ENCODE data around the gene ZNF683.

- no peak for TF ChIP-seq ATF3 (IDR thresholded peaks at IDR 0.05)
- TF ChIP-seq, protein P1, sequence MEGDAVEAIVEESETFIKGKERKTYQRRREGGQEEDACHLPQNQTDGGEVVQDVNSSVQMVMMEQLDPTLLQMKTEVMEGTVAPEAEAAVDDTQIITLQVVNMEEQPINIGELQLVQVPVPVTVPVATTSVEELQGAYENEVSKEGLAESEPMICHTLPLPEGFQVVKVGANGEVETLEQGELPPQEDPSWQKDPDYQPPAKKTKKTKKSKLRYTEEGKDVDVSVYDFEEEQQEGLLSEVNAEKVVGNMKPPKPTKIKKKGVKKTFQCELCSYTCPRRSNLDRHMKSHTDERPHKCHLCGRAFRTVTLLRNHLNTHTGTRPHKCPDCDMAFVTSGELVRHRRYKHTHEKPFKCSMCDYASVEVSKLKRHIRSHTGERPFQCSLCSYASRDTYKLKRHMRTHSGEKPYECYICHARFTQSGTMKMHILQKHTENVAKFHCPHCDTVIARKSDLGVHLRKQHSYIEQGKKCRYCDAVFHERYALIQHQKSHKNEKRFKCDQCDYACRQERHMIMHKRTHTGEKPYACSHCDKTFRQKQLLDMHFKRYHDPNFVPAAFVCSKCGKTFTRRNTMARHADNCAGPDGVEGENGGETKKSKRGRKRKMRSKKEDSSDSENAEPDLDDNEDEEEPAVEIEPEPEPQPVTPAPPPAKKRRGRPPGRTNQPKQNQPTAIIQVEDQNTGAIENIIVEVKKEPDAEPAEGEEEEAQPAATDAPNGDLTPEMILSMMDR (IDR thresholded peaks at IDR 0.05; ENCODE audit: low read depth, low read length, missing input control): no peak
- TF ChIP-seq, protein P2, sequence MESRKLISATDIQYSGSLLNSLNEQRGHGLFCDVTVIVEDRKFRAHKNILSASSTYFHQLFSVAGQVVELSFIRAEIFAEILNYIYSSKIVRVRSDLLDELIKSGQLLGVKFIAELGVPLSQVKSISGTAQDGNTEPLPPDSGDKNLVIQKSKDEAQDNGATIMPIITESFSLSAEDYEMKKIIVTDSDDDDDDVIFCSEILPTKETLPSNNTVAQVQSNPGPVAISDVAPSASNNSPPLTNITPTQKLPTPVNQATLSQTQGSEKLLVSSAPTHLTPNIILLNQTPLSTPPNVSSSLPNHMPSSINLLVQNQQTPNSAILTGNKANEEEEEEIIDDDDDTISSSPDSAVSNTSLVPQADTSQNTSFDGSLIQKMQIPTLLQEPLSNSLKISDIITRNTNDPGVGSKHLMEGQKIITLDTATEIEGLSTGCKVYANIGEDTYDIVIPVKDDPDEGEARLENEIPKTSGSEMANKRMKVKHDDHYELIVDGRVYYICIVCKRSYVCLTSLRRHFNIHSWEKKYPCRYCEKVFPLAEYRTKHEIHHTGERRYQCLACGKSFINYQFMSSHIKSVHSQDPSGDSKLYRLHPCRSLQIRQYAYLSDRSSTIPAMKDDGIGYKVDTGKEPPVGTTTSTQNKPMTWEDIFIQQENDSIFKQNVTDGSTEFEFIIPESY (IDR thresholded peaks at IDR 0.05): no peak
- TF ChIP-seq TAF1 (conservative IDR thresholded peaks at IDR 0.05): no peak
- TF ChIP-seq, protein P3, sequence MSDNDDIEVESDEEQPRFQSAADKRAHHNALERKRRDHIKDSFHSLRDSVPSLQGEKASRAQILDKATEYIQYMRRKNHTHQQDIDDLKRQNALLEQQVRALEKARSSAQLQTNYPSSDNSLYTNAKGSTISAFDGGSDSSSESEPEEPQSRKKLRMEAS (IDR thresholded peaks at IDR 0.05): no peak
- TF ChIP-seq JUND (IDR thresholded peaks at IDR 0.05): no peak
Measured at GRCh38 chr1:26345718-26346117, 26.8 kb downstream of the ZNF683 start.

All from liver (tissue), 3 donors.